Measurements from ENCODE around the gene NOS1AP.

Gene NOS1AP

DNA sequence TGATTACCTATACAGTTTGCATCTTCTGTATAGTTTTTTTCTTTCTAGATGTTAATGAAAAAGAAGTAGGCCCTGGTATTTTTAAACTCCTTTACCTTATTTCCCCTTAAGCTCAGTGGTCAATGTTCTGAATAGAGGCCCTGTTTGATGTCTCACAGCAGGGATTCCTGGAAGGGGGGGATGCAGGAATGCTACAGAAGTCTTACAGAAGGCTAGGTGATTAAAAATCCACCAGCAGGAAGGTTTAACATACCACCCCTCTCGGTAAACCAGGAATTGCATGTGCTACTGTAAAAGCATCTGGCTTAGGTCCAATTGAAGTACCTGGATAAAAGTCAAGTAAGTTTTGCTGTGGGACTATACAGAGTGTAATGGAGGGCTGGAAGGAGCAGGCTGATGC lies 78.3 kb downstream of the NOS1AP start:
- H3K9me3 ChIP-seq (ENCODE audit: control insufficient read depth, insufficient read depth, low read length), result no peaks in the 10 kb centered on the region
- H3K9me2 ChIP-seq (replicated peaks; ENCODE audit: control insufficient read depth, low read length), result no peaks in the 10 kb centered on the region
- TF ChIP-seq EZH2phosphoT487 (IDR thresholded peaks at IDR 0.05; ENCODE audit: borderline replicate concordance, low read length), result no peak
- TF ChIP-seq, protein P1, sequence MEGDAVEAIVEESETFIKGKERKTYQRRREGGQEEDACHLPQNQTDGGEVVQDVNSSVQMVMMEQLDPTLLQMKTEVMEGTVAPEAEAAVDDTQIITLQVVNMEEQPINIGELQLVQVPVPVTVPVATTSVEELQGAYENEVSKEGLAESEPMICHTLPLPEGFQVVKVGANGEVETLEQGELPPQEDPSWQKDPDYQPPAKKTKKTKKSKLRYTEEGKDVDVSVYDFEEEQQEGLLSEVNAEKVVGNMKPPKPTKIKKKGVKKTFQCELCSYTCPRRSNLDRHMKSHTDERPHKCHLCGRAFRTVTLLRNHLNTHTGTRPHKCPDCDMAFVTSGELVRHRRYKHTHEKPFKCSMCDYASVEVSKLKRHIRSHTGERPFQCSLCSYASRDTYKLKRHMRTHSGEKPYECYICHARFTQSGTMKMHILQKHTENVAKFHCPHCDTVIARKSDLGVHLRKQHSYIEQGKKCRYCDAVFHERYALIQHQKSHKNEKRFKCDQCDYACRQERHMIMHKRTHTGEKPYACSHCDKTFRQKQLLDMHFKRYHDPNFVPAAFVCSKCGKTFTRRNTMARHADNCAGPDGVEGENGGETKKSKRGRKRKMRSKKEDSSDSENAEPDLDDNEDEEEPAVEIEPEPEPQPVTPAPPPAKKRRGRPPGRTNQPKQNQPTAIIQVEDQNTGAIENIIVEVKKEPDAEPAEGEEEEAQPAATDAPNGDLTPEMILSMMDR (IDR thresholded peaks at IDR 0.05; ENCODE audit: low read depth, low read length, poor library complexity, severe bottlenecking), result no peak
- H3K4me3 ChIP-seq (ENCODE audit: low read length), result no peak overlapping the region
- H3F3A ChIP-seq (ENCODE audit: control insufficient read depth, insufficient read depth), result no peaks in the 10 kb centered on the region
- no peaks in the 10 kb centered on the region for H3K79me2 ChIP-seq (ENCODE audit: control insufficient read depth, low read length)
- H3K36me3 ChIP-seq (ENCODE audit: control insufficient read depth, low read length), result no peaks in the 10 kb centered on the region
- no peaks in the 10 kb centered on the region for H3K27me3 ChIP-seq (ENCODE audit: control insufficient read depth, low read length)
- H4K20me1 ChIP-seq (ENCODE audit: control insufficient read depth, insufficient read depth, low read depth, low read length), result no peaks in the 10 kb centered on the region
- no peaks in the 10 kb centered on the region for H3K4me1 ChIP-seq (ENCODE audit: control insufficient read depth, low read length)
- no peak overlapping the region for H3K4me2 ChIP-seq (ENCODE audit: low read length)
- no peak overlapping the region for H3K27ac ChIP-seq (ENCODE audit: low read depth, low read length)

GRCh38 chr1:162150112-162150511 lies 80.6 kb downstream of the NOS1AP start:
- no peak overlapping the region for H3K4me3 ChIP-seq (ENCODE audit: low read length)
- no peak overlapping the region for H3K4me2 ChIP-seq (ENCODE audit: low read length)
- no peaks in the 10 kb centered on the region for H3K9me3 ChIP-seq (ENCODE audit: control insufficient read depth, insufficient read depth, low read length)
- no peaks in the 10 kb centered on the region for H3K9me2 ChIP-seq (replicated peaks; ENCODE audit: control insufficient read depth, low read length)
- H3K79me2 ChIP-seq (ENCODE audit: control insufficient read depth, low read length), result no peaks in the 10 kb centered on the region
- no peaks in the 10 kb centered on the region for H3F3A ChIP-seq (ENCODE audit: control insufficient read depth, insufficient read depth)
- no peaks in the 10 kb centered on the region for H4K20me1 ChIP-seq (ENCODE audit: control insufficient read depth, insufficient read depth, low read depth, low read length)
- no peak overlapping the region for H3K27ac ChIP-seq (ENCODE audit: low read depth, low read length)
- H3K27me3 ChIP-seq (ENCODE audit: control insufficient read depth, low read length), result no peaks in the 10 kb centered on the region
- no peak for TF ChIP-seq EZH2phosphoT487 (IDR thresholded peaks at IDR 0.05; ENCODE audit: borderline replicate concordance, low read length)
- TF ChIP-seq, protein P1 (IDR thresholded peaks at IDR 0.05; ENCODE audit: low read depth, low read length, poor library complexity, severe bottlenecking), result no peak
- no peaks in the 10 kb centered on the region for H3K4me1 ChIP-seq (ENCODE audit: control insufficient read depth, low read length)
- H3K36me3 ChIP-seq (ENCODE audit: control insufficient read depth, low read length), result no peaks in the 10 kb centered on the region

GRCh38 chr1:162151900-162152829 lies 82.7 kb downstream of the NOS1AP start:
- Histone ChIP-seq H3K36me3 (ENCODE audit: control insufficient read depth, low read length) (no peaks in the 10 kb centered on the region), H3K27me3 (ENCODE audit: control insufficient read depth, low read length) (no peaks in the 10 kb centered on the region), H3K9me3 (ENCODE audit: control insufficient read depth, insufficient read depth, low read length) (no peaks in the 10 kb centered on the region), H3K4me3 (ENCODE audit: low read length) (no peak overlapping the region), H3K4me2 (ENCODE audit: low read length) (no peak overlapping the region), H3K4me1 (ENCODE audit: control insufficient read depth, low read length) (no peaks in the 10 kb centered on the region), H3K27ac (ENCODE audit: low read depth, low read length) (no peak overlapping the region), H3F3A (ENCODE audit: control insufficient read depth, insufficient read depth) (no peaks in the 10 kb centered on the region), H3K79me2 (ENCODE audit: control insufficient read depth, low read length) (no peaks in the 10 kb centered on the region), H4K20me1 (ENCODE audit: control insufficient read depth, insufficient read depth, low read depth, low read length) (no peaks in the 10 kb centered on the region), H3K9me2 (replicated peaks; ENCODE audit: control insufficient read depth, low read length) (no peaks in the 10 kb centered on the region)
- TF ChIP-seq, protein P1 (IDR thresholded peaks at IDR 0.05; ENCODE audit: low read depth, low read length, poor library complexity, severe bottlenecking), result no peak
- TF ChIP-seq EZH2phosphoT487 (IDR thresholded peaks at IDR 0.05; ENCODE audit: borderline replicate concordance, low read length), result no peak

All from DOHH2 (cell line).